NB4 (cell line): Measurements from ENCODE around the gene GRM8.
A peak's percentile ranks its signal among the peaks of the same experiment; 100 is the strongest.

Experiments
- DNase-seq: peaks from one replicate; pipeline ENCODE4 v3.0.0; 2010; ENCODE audit warnings: low read depth
- H3K4me3 ChIP-seq: one replicate; pipeline ENCODE4 v1.5.1; 2011; ENCODE audit warnings: mild to moderate bottlenecking, low read depth, low read length, moderate library complexity
- MYC ChIP-seq: IDR thresholded peaks from 2 replicates; pipeline ENCODE4 v1.6.1; 2011; ENCODE audit warnings: low read depth, low read length
- POLR2A ChIP-seq: IDR thresholded peaks from 2 replicates; pipeline ENCODE4 v1.6.1; 2011; ENCODE audit warnings: mild to moderate bottlenecking; ENCODE audit not compliant: insufficient read length; ENCODE audit errors: extremely low read depth
- TF ChIP-seq, protein P1 (sequence below): IDR thresholded peaks from one replicate; pipeline ENCODE4 v1.5.1; 2012; ENCODE audit warnings: low read depth, low read length
- TF ChIP-seq, protein P2 (sequence below): IDR thresholded peaks from 2 replicates; pipeline ENCODE4 v1.6.1; 2011; ENCODE audit warnings: low read depth, low read length

Gene GRM8

DNA sequence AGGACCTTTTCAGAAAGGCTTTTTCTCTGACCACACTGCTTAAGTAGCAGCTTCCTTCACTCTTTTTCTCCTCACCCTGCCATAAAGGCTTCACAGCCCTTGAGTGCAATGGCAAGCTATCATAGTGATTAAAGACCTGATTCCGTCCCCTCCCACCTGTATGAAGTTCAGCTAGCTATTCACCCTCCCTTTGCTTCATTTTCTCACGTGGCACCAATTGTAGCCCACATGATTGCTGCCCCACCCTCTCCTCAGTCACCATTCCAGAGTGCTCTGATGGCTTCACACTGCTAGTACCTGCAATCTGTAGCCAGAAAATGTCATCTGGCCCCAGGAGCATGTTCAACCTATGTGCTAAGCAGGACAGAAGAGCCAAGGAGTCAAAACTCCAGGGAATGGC is 523.8 kb downstream of the GRM8 start:
- no peak for TF ChIP-seq MYC
- TF ChIP-seq, protein P1, sequence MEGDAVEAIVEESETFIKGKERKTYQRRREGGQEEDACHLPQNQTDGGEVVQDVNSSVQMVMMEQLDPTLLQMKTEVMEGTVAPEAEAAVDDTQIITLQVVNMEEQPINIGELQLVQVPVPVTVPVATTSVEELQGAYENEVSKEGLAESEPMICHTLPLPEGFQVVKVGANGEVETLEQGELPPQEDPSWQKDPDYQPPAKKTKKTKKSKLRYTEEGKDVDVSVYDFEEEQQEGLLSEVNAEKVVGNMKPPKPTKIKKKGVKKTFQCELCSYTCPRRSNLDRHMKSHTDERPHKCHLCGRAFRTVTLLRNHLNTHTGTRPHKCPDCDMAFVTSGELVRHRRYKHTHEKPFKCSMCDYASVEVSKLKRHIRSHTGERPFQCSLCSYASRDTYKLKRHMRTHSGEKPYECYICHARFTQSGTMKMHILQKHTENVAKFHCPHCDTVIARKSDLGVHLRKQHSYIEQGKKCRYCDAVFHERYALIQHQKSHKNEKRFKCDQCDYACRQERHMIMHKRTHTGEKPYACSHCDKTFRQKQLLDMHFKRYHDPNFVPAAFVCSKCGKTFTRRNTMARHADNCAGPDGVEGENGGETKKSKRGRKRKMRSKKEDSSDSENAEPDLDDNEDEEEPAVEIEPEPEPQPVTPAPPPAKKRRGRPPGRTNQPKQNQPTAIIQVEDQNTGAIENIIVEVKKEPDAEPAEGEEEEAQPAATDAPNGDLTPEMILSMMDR: no peak
- TF ChIP-seq POLR2A: no peak
- TF ChIP-seq, protein P2, sequence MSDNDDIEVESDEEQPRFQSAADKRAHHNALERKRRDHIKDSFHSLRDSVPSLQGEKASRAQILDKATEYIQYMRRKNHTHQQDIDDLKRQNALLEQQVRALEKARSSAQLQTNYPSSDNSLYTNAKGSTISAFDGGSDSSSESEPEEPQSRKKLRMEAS: no peak
- no peak overlapping the region for H3K4me3 ChIP-seq
- DNase-seq: no peak

DNA sequence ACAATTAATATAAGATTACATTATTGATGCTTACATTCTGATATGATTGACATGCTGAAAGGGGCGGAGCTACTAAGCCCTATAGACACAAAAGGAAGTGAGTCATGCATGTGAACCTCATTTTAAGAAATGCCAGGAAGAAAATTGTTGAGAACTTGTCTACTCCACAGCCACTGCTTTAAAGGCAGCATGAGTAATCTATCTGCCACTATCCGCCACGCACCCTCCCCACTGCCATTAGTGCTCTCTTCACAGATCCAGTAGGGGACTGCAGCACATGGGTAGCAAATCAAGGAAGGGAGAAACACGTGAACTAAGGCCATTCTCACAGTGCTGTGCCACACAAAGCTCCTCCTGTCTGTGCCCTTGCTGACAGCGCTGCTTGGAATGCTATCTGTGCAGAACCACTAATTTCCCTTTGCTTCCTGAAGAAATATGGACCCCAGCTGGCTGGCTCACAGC is 524.8 kb downstream of the GRM8 start:
- no peak for TF ChIP-seq MYC
- TF ChIP-seq, protein P1: no peak
- TF ChIP-seq, protein P2: peak; percentile 43; the same call in 1 of the 2 replicates
- TF ChIP-seq POLR2A: no peak
- peak; percentile 76 for DNase-seq

DNA sequence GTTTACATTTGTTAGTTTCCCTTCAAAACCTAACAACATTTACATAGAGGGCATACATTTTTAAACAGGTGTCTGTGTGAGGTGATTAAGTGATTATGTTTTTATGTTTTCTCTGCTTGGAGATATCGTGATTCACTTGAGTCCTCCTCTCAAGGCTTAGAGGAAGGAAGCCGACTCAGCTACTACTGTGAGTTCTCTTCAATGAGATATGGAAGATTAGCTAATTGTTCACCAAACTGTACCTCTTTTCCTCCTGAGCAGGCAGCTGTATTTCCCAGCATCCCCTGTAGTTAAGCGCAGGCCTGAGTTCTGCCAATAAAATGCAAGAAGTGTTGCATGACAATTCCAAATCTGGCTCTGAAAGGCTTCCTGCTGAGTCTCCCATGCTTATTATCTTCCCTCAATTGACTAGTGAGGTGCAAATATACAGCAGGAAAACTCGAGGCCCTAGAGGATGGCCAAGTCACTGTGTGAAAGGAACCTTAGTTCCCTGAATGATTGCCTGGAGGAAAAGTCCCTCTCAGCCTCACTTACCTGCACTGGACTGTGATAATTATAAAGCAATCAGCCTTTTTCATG is 528.7 kb downstream of the GRM8 start:
- TF ChIP-seq, protein P1: no peak
- no peak for TF ChIP-seq POLR2A
- TF ChIP-seq MYC: no peak
- TF ChIP-seq, protein P2: no peak
- DNase-seq: no peak
- H3K4me3 ChIP-seq: no peak overlapping the region

More for the DNA sequence above, 524.8 kb downstream of the GRM8 start:
- no peak overlapping the region for H3K4me3 ChIP-seq

DNA sequence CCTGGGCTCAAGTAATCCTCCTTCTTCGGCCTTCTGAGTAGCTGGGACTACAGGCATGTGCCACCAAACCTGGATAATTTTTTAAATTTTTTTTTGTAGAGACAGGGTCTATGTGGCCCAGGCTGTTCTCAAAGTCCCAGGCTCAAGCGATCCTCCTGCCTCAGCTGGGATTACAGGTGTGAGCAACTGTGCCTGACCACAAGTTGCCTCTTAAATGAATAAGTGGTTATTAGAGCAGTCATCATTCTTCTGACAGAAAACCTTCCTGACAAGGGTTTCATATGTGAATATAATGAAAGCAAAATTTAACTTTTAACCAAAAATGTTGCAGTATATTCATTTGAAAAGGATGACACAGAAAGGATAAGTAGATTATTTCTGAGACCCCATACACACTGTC is 532.5 kb downstream of the GRM8 start:
- TF ChIP-seq POLR2A (no peak), MYC (no peak)
- TF ChIP-seq, protein P1: no peak
- TF ChIP-seq, protein P2: no peak
- no peak overlapping the region for H3K4me3 ChIP-seq
- no peak for DNase-seq

DNA sequence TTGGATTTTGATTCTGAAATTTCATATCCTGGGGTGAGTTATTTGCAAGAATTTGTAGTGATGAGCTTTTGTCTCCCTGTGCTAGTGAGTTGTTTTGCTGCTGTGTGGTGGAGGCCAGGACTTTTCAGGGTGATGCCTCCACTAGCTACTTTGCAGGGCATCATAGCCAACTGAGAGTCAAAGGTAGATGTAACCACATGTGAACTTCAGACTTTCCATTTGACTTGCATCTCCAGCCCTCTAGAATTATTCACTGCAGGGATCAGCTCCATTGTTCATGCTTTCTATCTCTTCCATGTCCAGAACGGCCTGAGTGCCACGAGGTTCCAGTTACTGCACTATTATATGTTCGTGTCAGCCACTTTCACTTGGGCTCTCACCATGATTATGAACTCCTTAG is 534.3 kb downstream of the GRM8 start:
- H3K4me3 ChIP-seq: no peak overlapping the region
- TF ChIP-seq, protein P1: no peak
- TF ChIP-seq POLR2A: no peak
- no peak for TF ChIP-seq MYC
- TF ChIP-seq, protein P2: no peak
- DNase-seq: no peak
